Right lobe of liver (tissue), 6 donors: ENCODE data around the gene RAD21L1. TPM values are rescaled to one million over a fixed set of nuclear protein-coding genes. Genes with fewer than 3 reads are reported as not detected.

ENCODE experiments used
- ATAC-seq, 4 donors: fragments of 200-7000 bp; cut with Tn5 transposase; one replicate each; pipeline ENCODE4 v1.9.1; 2020; ENCODE audit warnings: mild to moderate bottlenecking in 4 of 4, moderate library complexity in 4 of 4
- DNase-seq, 3 donors: peaks; one replicate each; pipeline ENCODE4 v3.0.0-alpha.2; 2020
- H3K27ac ChIP-seq, 3 donors: fragments of 200-600 bp; one replicate each; pipeline ENCODE4 v1.8.0; 2022
- H3K27me3 ChIP-seq, 2 donors: fragments of 200-600 bp; one replicate each; pipeline ENCODE4 v1.8.0; 2022
- H3K36me3 ChIP-seq, 4 donors: fragments of 200-600 bp; sonication (generic) in 1 of 4; one replicate each; pipeline versions ENCODE4 v1.5.1 to v1.8.0; 2017 to 2022; ENCODE audit warnings: control low read depth in 1 of 4
- H3K4me1 ChIP-seq, 4 donors: fragments of 200-600 bp; sonication (generic) in 1 of 4; one replicate each; pipeline versions ENCODE4 v1.5.1 to v1.8.0; 2017 to 2022; ENCODE audit warnings: control low read depth in 1 of 4
- H3K4me3 ChIP-seq, 3 donors: fragments of 200-600 bp; one replicate each; pipeline ENCODE4 v1.8.0; 2022
- H3K9me3 ChIP-seq, 4 donors: fragments of 200-600 bp; sonication (generic) in 1 of 4; one replicate each; pipeline versions ENCODE4 v1.5.1 to v1.8.0; 2017 to 2022; ENCODE audit warnings: control low read depth in 1 of 4
- POLR2A ChIP-seq: fragments of 450-650 bp; IDR thresholded peaks from one replicate; pipeline ENCODE4 v1.6.1; 2017; ENCODE audit warnings: antibody characterized with exemption, mild to moderate bottlenecking
- WGBS: methylation state at CpG from one replicate; pipeline ENCODE4 v1.1.6; 2018; ENCODE audit warnings: low coverage, low lambda C conversion rate; ENCODE audit not compliant: insufficient coverage; ENCODE audit errors: missing lambda C conversion rate; 5-methylcytosine and 5-hydroxymethylcytosine counted together
- intact Hi-C, 2 donors: fragments of 100-400 bp; cut with DNase I; formaldehyde crosslinking; loops; one replicate each; pipeline versions ENCODE4 v1.11.2 to v1.14.1; 2022
- total RNA-seq, 6 experiments: library from RNA; depleted of rRNA in 2 of 6; stranded (reverse); fragments of >200 nt in 2 of 6; fragmentation: NEBNext Ultra II Directional in 3 of 6; extraction: Animal tissue kit (Norgen Biotek cat#: 25700) in 3 of 6; gene quantifications; one replicate each; pipeline versions ENCODE4 v1.1.0 to v1.2.4, GENCODE V29; 2016 to 2023
- TF ChIP-seq, protein P1 (sequence below), 4 donors: fragments of 200-600 bp in 3 of 4; fragments of 450-650 bp in 1 of 4; IDR thresholded peaks; one replicate each; pipeline versions ENCODE4 v1.5.1 to v1.8.0; 2016 to 2022; ENCODE audit warnings: antibody characterized with exemption in 4 of 4, mild to moderate bottlenecking in 2 of 4
- donor health status: DM: no; HTN: yes; CAD: no.
- donor health status: DM: no; HTN: no; CAD: no.
- donor health status: DM: no; HTN: no; CAD: no.
- donor health status: DM: no; HTN: yes; CAD: no.
- donor health status: DM: no; HTN: yes; CAD: no.

The RAD21L1 gene
- total RNA-seq, 6 experiments from 2014 or later = not detected

- Histone ChIP-seq H3K27me3 (no peaks in the 10 kb centered on the region), H3K36me3 (no peaks in the 10 kb centered on the region), H3K4me3 (no peak overlapping the region), H3K9me3 (no peaks in the 10 kb centered on the region), H3K4me1 (no peaks in the 10 kb centered on the region), H3K27ac (no peak overlapping the region)
- DNase-seq (no peak), ATAC-seq (no peak)
- whole genome bisulfite sequencing = 26% methylated on average over 3 of the region's 5 CpGs
- intact Hi-C loops = loop anchor here (10.0 kb wide), 2 partner anchors 239 to 389 kb away; no protein-coding TSS in a partner anchor
- TF ChIP-seq POLR2A = no peak
These were observed 21.7 kb upstream of the RAD21L1 start for GRCh38 chr20:1204113-1204512.

DNA sequence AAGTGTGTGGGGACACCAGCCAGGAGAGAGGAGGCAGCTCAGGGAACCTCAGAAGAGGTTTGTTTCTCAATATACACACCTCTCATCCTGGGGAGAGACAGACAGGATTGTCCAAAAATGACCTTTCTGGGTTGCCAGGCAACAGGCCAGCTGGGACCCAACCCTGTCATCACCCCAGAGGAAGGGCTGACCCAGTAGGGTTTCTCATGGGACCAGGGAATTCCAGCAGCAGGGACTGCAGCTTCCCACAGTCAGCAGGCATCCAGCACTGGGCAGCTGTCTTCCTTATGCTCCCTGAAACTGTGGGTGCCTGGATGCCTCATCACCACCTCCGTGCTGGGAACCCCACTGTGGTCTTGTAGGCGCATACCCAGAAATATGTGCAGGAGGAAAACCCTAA is 21.3 kb upstream of the RAD21L1 start:
- WGBS = 88% methylated on average over 2 of the region's 2 CpGs
- ATAC-seq (no peak), DNase-seq (no peak)
- Histone ChIP-seq H3K9me3 (no peaks in the 10 kb centered on the region), H3K4me3 (no peak overlapping the region), H3K4me1 (no peaks in the 10 kb centered on the region), H3K36me3 (no peaks in the 10 kb centered on the region), H3K27ac (no peak overlapping the region), H3K27me3 (no peaks in the 10 kb centered on the region)
- intact Hi-C loops = loop anchor here (10.0 kb wide), 2 partner anchors 240 to 390 kb away; no protein-coding TSS in a partner anchor
- TF ChIP-seq, protein P1, sequence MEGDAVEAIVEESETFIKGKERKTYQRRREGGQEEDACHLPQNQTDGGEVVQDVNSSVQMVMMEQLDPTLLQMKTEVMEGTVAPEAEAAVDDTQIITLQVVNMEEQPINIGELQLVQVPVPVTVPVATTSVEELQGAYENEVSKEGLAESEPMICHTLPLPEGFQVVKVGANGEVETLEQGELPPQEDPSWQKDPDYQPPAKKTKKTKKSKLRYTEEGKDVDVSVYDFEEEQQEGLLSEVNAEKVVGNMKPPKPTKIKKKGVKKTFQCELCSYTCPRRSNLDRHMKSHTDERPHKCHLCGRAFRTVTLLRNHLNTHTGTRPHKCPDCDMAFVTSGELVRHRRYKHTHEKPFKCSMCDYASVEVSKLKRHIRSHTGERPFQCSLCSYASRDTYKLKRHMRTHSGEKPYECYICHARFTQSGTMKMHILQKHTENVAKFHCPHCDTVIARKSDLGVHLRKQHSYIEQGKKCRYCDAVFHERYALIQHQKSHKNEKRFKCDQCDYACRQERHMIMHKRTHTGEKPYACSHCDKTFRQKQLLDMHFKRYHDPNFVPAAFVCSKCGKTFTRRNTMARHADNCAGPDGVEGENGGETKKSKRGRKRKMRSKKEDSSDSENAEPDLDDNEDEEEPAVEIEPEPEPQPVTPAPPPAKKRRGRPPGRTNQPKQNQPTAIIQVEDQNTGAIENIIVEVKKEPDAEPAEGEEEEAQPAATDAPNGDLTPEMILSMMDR (IDR thresholded peaks at IDR 0.05) = no peak
- no peak for TF ChIP-seq POLR2A

DNA sequence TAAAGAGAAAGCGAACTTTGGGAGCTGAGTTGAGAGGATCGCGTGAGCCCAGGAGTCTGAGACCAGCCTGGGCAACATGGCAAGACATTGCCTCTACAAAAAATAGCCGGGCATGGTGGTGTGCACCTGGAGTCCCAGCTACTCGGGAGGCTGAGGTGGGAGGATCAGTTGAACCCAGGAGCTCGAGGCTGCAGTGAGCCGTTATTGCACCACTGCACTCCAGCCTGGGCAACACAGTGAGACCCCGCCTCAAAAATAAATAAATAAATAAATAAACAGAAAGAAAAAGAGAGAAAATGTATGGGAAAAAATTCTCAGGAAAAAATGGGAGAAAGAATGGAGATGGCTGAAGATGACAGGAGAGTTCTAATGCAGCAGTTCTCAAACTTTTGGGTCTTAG is 20.0 kb upstream of the RAD21L1 start:
- Histone ChIP-seq H3K27me3 (no peaks in the 10 kb centered on the region), H3K27ac (no peak overlapping the region), H3K4me3 (no peak overlapping the region), H3K9me3 (no peaks in the 10 kb centered on the region), H3K4me1 (no peaks in the 10 kb centered on the region), H3K36me3 (no peaks in the 10 kb centered on the region)
- ATAC-seq = no peak
- intact Hi-C loops = loop anchor here (10.0 kb wide), 2 partner anchors 241 to 391 kb away; no protein-coding TSS in a partner anchor
- WGBS = 87% methylated on average over 8 of the region's 8 CpGs
- TF ChIP-seq, protein P1 (IDR thresholded peaks at IDR 0.05) = no peak
- TF ChIP-seq POLR2A = no peak
- no peak for DNase-seq

DNA sequence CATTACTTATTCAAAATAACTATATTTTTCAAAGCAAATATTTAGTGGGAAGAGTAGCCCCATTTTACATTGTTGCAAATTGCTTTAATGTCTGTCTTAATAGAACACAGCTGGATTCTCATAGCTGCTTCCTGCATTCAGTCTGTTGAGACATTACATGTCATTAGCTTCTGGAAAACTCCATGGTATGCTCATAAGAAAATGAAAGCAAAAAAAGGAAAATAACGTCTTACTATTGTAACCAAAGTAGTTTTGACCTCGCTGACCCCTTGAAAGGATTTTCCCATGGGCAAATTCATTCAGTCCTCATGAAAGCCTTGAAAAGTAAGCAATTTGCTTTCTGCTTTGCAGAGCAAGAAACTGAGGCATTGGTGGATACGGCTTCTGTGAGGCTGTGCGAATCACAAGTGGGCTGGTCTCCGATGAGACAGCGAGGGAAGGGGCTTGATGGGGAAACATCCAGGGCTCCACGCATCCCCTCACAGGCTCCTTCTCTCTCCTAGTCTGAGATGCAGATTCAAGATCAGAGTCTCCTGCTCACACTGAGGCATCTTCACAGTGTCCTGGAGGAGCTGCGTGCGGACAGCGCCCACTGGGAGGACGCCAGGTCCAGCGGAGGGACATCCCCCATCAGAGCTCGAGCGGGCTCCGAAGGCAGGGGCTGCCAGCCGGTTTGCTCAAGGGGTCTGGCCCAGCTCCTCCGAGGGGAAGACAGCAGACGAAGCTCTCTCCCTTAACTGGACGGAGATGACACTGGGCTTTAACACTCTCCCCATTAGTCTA is 19.3 kb upstream of the RAD21L1 start:
- H3K9me3 ChIP-seq = no peaks in the 10 kb centered on the region
- WGBS = 21% methylated on average over 2 of the region's 19 CpGs

More for the DNA sequence above, 19.3 kb upstream of the RAD21L1 start:
- intact Hi-C loops = loop anchor here (10.0 kb wide), 2 partner anchors 242 to 392 kb away; no protein-coding TSS in a partner anchor
- no peak overlapping the region for H3K4me3 ChIP-seq
- H3K4me1 ChIP-seq = no peaks in the 10 kb centered on the region
- DNase-seq (no peak), ATAC-seq (no peak)
- TF ChIP-seq, protein P1 (IDR thresholded peaks at IDR 0.05) = no peak
- H3K27ac ChIP-seq = no peak overlapping the region
- no peaks in the 10 kb centered on the region for H3K27me3 ChIP-seq
- H3K36me3 ChIP-seq = no peaks in the 10 kb centered on the region
